GM18909 (cell line): ENCODE measurements around the gene SDF2.

Source experiments
- ATAC-seq: cut with Tn5 transposase; IDR thresholded peaks from one replicate; pipeline ENCODE4 v1.9.1; 2021; ENCODE audit warnings: mild to moderate bottlenecking; ENCODE audit not compliant: unreplicated experiment, poor library complexity

Gene SDF2

GRCh38 chr17:28661635-28662526, at the start of gene SDF2, which contains the start of gene SUPT6H:
SDF2 (minus strand) TSS chr17:28661906; CDS start chr17:28661876, 30 bp downstream.
SUPT6H (plus strand) TSS chr17:28662205; CDS start chr17:28673402, 11,197 bp downstream.
- ATAC-seq = peak; percentile 83

- peak; percentile 77 for ATAC-seq
Measured at GRCh38 chr17:28710861-28711722, 49.4 kb upstream of the SDF2 start.

GRCh38 chr17:28707339-28707720, 45.6 kb upstream of the SDF2 start:
- no peak for ATAC-seq

- no peak for ATAC-seq
Measured at GRCh38 chr17:28706471-28707338, 45.0 kb upstream of the SDF2 start.

GRCh38 chr17:28705728-28706334, 44.1 kb upstream of the SDF2 start:
- no peak for ATAC-seq

GRCh38 chr17:28705074-28705659, 43.5 kb upstream of the SDF2 start:
- no peak for ATAC-seq

- no peak for ATAC-seq
Measured at GRCh38 chr17:28704219-28704858, 42.6 kb upstream of the SDF2 start.

- ATAC-seq = no peak
Measured at GRCh38 chr17:28703552-28704218, 42.0 kb upstream of the SDF2 start.

GRCh38 chr17:28702752-28703150, 41.0 kb upstream of the SDF2 start:
- no peak for ATAC-seq

GRCh38 chr17:28702026-28702751, 40.5 kb upstream of the SDF2 start:
- no peak for ATAC-seq

- no peak for ATAC-seq
Measured at GRCh38 chr17:28700830-28701492, 39.3 kb upstream of the SDF2 start.

GRCh38 chr17:28700278-28700677, 38.6 kb upstream of the SDF2 start:
- no peak for ATAC-seq

- ATAC-seq = no peak
Measured at GRCh38 chr17:28698253-28698941, 36.7 kb upstream of the SDF2 start.

GRCh38 chr17:28693869-28694268, 32.2 kb upstream of the SDF2 start:
- no peak for ATAC-seq

- no peak for ATAC-seq
Measured at GRCh38 chr17:28689011-28689410, 27.3 kb upstream of the SDF2 start.

- ATAC-seq = no peak
Measured at GRCh38 chr17:28688481-28688880, 26.8 kb upstream of the SDF2 start.

GRCh38 chr17:28686296-28686695, 24.6 kb upstream of the SDF2 start:
- ATAC-seq = no peak
